ENCODE results near the gene CCDC85B. TPM values are rescaled to one million over a fixed set of nuclear protein-coding genes. Genes with fewer than 3 reads are reported as not detected.

The CCDC85B gene
- total and polyA plus RNA-seq, 5 donors = 50.8 to 80.3 (median 58.4) TPM

GRCh38 chr11:65851083-65851579 lies 39.3 kb upstream of the CCDC85B start:
- ATAC-seq (no peak), DNase-seq (peak in 1 of 3 donors; percentile 34)
- WGBS = 84% methylated on average over 14 of the region's 14 CpGs
- no peak overlapping the region for H3K27ac ChIP-seq (ENCODE audit: low read length)
- intact Hi-C loops (cut with DNase I) = no loop called here
- no peaks in the 10 kb centered on the region for H3K27me3 ChIP-seq (ENCODE audit: control insufficient read depth, insufficient read depth)
- H3K4me3 ChIP-seq (ENCODE audit: low read length) = no peak overlapping the region
- H3K4me1 ChIP-seq (ENCODE audit: control insufficient read depth, insufficient read depth, low read length) = no peaks in the 10 kb centered on the region
- no peaks in the 10 kb centered on the region for H3K9me3 ChIP-seq (ENCODE audit: control insufficient read depth, low read length)

DNA sequence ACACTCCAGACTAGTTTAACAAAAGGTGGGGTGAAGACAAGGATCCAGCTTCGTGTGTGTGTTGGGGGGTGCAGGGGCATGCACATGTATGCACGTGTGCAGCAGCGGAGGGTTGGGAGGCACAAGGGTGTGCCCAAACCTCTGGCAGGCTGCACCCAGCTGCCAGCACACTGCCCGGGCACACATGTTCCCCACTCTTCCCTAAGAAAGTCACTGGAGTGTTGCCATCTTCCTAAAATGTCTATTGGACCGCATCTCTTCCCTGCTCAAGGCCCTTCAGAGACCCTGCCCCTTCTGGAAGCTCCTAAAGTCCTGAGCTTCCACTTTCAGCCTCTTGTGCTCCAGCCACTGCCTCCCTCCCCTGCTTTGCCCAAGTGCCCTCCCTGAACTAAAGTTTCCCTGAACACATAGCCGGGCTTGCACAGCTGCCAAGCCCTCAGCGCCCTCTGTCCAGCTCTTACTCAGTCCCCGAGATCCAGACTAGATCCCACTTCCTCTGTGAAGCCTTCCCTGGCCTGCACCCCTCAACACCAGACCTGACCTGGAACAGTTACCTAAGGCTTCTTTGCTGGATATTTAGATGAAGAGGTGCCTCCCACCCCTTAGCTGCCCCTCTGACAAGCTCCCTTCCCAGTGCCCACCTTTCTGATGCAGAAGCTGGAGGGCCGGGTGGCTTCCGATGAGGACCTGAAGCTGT lies 38.5 kb upstream of the CCDC85B start:
- intact Hi-C loops (cut with DNase I) = no loop called here
- WGBS = 87% methylated on average over 10 of the region's 10 CpGs
- no peak overlapping the region for H3K4me3 ChIP-seq (ENCODE audit: low read length)

DNA sequence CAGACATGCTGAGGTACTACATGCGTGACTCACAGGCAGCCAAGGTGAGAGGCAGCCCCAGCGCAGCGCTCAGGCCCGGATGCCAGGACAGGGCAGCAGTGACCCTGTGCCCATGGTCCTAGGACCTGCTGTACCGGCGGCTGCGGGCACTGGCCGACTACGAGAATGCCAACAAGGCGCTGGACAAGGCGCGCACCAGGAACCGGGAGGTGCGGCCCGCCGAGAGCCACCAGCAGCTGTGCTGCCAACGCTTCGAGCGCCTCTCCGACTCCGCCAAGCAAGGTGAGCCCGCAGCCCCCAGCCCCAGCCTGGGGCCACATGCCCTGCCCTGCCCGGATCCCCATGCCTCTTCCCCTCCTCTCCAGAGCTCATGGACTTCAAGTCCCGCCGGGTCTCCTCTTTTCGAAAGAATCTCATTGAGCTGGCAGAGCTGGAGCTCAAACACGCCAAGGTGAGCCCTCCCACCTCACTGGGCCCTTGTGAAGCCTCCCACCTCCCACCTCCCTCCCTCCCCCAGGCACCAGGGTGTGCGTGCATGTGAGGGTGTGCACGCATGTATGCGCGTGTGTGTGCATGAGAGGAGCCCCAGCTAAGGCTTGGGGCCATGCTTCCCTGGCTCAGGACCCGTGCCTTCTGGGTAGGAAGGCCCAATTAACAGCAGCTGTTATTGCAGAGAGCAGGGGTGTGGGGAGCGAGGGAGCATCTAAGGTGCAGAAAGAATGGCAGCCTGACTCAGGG lies 37.8 kb upstream of the CCDC85B start:
- no peaks in the 10 kb centered on the region for H3K9me3 ChIP-seq (ENCODE audit: control insufficient read depth, low read length)
- WGBS = 94% methylated on average over 33 of the region's 33 CpGs
- H3K27ac ChIP-seq (ENCODE audit: low read length) = no peak overlapping the region
- DNase-seq (peak in 2 of 3 donors; percentile 53 to 63), ATAC-seq (no peak)
- H3K4me1 ChIP-seq (ENCODE audit: control insufficient read depth, insufficient read depth, low read length) = no peaks in the 10 kb centered on the region
- no peaks in the 10 kb centered on the region for H3K27me3 ChIP-seq (ENCODE audit: control insufficient read depth, insufficient read depth)
- H3K4me3 ChIP-seq (ENCODE audit: low read length) = no peak overlapping the region
- intact Hi-C loops (cut with DNase I) = no loop called here

More for the DNA sequence above, 38.5 kb upstream of the CCDC85B start:
- no peaks in the 10 kb centered on the region for H3K27me3 ChIP-seq (ENCODE audit: control insufficient read depth, insufficient read depth)
- no peaks in the 10 kb centered on the region for H3K9me3 ChIP-seq (ENCODE audit: control insufficient read depth, low read length)
- H3K27ac ChIP-seq (ENCODE audit: low read length) = no peak overlapping the region
- ATAC-seq = no peak
- peak in 2 of 3 donors; percentile 34 to 46 for DNase-seq
- H3K4me1 ChIP-seq (ENCODE audit: control insufficient read depth, insufficient read depth, low read length) = no peaks in the 10 kb centered on the region

DNA sequence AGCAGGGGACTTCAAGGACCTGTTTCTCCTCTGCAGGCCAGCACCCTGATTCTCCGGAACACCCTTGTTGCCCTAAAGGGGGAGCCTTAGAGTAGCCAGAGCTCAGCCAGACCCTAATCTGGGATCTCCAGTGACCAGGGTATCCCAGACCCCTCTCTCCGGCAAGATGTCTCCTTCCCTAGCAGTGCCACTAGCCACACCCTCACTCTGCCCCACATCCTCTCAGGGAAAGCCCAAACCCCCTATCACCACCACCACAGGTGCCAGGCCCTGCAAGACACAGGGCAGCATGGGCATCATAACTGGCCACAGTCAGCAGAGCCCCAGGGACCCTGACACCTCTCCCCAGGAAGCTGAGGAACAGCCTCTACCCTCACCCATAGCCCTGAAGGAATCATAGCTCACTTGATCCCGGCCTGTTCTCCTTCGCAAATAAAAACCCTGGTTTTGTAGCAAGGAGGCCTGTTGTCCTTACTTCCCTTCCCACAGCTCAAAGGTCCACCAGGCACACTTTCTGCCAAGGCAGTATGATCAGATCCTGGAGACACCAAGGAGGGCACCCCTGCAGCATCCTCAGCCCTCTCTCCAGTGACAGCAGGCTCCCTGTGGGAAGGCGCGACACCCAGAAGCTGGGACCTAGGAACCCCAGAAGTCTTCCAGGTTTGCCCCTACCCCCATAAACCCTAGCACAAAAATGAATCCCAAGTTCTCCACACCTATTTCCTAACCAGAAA lies 37.1 kb upstream of the CCDC85B start:
- intact Hi-C loops (cut with DNase I) = no loop called here
- peak; percentile 13 to 34 (median 32) for DNase-seq
- no peaks in the 10 kb centered on the region for H3K4me1 ChIP-seq (ENCODE audit: control insufficient read depth, insufficient read depth, low read length)

DNA sequence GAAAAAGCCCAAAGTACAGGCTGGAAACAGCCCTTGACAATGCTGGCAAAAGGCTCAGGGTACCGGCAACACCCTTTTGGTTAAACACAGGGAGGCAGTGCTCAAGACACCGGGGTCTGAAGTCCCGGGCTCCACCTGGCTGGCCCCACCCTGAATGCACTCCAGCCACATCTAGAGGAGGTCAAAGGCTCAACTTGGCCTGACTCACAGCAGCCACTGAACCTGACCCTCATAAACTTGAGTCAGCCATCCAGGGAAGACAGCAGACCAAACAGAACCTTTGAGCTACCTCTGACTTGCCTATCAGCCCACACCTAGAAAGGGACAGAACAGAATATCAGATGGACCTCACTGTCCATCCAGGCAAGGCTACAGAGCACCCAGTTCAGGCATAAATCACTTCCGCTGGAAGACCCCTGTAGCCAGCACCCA lies 36.3 kb upstream of the CCDC85B start:
- ATAC-seq = no peak
- H3K4me3 ChIP-seq (ENCODE audit: low read length) = no peak overlapping the region
- 94% methylated on average over 4 of the region's 4 CpGs for WGBS
- H3K4me1 ChIP-seq (ENCODE audit: control insufficient read depth, insufficient read depth, low read length) = no peaks in the 10 kb centered on the region
- no peaks in the 10 kb centered on the region for H3K27me3 ChIP-seq (ENCODE audit: control insufficient read depth, insufficient read depth)
- no peaks in the 10 kb centered on the region for H3K9me3 ChIP-seq (ENCODE audit: control insufficient read depth, low read length)
- H3K27ac ChIP-seq (ENCODE audit: low read length) = no peak overlapping the region
- peak in 1 of 3 donors; percentile 21 for DNase-seq
- intact Hi-C loops (cut with DNase I) = no loop called here

More for the DNA sequence above, 37.1 kb upstream of the CCDC85B start:
- Histone ChIP-seq H3K27ac (ENCODE audit: low read length) (no peak overlapping the region), H3K27me3 (ENCODE audit: control insufficient read depth, insufficient read depth) (no peaks in the 10 kb centered on the region), H3K9me3 (ENCODE audit: control insufficient read depth, low read length) (no peaks in the 10 kb centered on the region), H3K4me3 (ENCODE audit: low read length) (no peak overlapping the region)
- WGBS = 89% methylated on average over 6 of the region's 6 CpGs
- ATAC-seq = no peak

DNA sequence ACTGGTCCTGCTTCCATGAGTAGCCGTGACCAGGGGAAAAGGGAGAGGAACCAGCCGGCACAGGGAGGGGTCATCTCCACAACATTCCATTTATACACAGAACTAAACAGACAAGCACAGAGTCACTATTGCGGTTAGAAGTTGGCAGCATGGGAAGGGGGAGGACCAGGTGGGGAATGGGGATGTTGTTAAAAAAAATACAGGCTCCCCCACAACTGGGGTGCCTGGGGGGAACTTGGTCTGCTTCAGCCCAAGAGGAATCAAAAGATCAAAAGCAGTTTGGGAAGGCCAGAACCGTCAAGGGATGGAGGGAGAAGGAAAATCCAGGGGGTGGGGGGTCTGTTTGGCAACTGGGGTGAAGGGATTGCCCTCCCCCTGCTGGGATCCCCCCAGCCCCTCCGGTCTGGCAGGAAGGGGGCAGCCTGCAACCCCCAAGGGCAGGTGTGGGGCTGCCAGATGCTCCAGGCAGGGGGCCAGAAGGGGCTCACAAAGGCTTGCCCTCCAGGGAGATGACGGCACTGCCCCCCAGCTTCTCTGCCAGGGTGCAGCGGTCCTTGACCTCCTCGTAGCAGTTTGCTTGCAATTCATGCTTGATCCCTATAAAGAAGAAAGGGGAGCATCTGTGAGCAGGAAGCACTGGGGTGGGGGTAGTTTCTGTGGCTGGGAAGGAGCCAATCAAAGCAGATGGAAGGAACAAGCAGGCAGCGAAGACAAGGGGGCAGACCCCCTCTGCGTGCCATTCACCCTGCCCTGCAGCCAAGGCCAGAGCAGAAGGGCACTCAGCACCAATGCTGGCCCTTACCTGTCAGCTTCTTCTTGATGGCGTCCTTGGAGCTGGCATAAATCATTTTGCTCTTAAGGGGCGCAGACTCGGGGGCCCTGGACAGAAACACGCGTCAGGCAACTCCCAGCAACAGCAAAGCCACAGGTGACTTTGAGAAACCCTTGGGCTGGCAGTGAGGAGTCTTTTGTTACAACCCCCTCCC lies 35.3 kb upstream of the CCDC85B start:
- no peaks in the 10 kb centered on the region for H3K27me3 ChIP-seq (ENCODE audit: control insufficient read depth, insufficient read depth)
- H3K4me1 ChIP-seq (ENCODE audit: control insufficient read depth, insufficient read depth, low read length) = peaks cover 3% of the 10 kb centered on the region
- H3K9me3 ChIP-seq (ENCODE audit: control insufficient read depth, low read length) = no peaks in the 10 kb centered on the region
- no peak overlapping the region for H3K4me3 ChIP-seq (ENCODE audit: low read length)
- intact Hi-C loops (cut with DNase I) = no loop called here
- DNase-seq (peak; percentile 11 to 66 (median 46)), ATAC-seq (no peak)
- no peak overlapping the region for H3K27ac ChIP-seq (ENCODE audit: low read length)
- 71% methylated on average over 15 of the region's 15 CpGs for WGBS

DNA sequence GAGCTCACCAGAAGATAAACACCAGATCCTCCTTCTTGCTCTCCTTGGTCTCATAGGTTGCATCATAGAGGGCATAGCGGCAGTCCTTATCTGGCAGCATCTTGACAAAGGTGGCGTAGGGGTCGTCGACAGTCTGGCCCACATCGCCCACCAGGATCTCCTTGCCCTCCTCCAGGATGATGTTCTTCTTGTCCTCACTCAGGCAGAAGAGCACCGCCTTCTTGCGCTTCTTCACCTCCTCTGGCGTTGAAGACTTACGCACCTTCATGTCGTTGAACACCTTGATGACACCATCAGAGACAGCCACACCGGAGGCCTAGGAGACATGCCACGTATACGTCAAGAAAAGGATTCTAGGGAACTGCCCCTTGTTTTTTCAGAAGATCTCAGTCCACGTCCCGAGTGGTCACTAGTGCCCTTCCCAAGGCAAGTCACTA lies 34.5 kb upstream of the CCDC85B start:
- Histone ChIP-seq H3K27me3 (ENCODE audit: control insufficient read depth, insufficient read depth) (no peaks in the 10 kb centered on the region), H3K4me1 (ENCODE audit: control insufficient read depth, insufficient read depth, low read length) (peaks cover 3% of the 10 kb centered on the region), H3K9me3 (ENCODE audit: control insufficient read depth, low read length) (no peaks in the 10 kb centered on the region), H3K4me3 (ENCODE audit: low read length) (no peak overlapping the region), H3K27ac (ENCODE audit: low read length) (no peak overlapping the region)
- intact Hi-C loops (cut with DNase I) = no loop called here
- peak; percentile 15 to 48 (median 34) for DNase-seq
- WGBS = 82% methylated on average over 15 of the region's 15 CpGs
- no peak for ATAC-seq

- peak; percentile 46 to 50 for ATAC-seq
- DNase-seq = peak; percentile 88 to 94 (median 93)
- H3K4me1 ChIP-seq (ENCODE audit: control insufficient read depth, insufficient read depth, low read length) = peaks cover 5% of the 10 kb centered on the region
- intact Hi-C loops (cut with DNase I) = no loop called here
- WGBS = 1% methylated on average over 57 of the region's 57 CpGs
- peak overlapping the region; percentile 97 for H3K27ac ChIP-seq (ENCODE audit: low read length)
- peak overlapping the region; percentile 94 for H3K4me3 ChIP-seq (ENCODE audit: low read length)
- no peaks in the 10 kb centered on the region for H3K9me3 ChIP-seq (ENCODE audit: control insufficient read depth, low read length)
- H3K27me3 ChIP-seq (ENCODE audit: control insufficient read depth, insufficient read depth) = no peaks in the 10 kb centered on the region
Observed at GRCh38 chr11:65856689-65857499, 33.6 kb upstream of the CCDC85B start.

DNA sequence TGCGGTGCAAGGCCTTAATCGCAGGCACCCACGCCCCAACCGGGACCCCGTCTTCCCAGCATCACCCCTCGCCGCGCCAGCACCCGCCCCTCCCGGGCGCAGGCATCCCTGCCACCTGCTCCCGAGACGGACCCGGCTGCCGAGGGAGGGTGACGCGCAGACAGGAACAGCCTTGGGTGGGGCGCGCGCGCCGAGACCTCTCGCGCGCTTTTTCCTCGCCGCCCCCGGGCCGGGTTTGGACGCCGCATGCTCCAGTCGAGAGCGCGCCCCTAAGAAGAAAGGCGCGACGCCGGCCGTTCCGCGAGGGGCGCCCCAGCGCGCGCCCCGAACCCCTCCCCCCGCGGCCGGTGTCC lies 33.0 kb upstream of the CCDC85B start:
- peak overlapping the region; percentile 94 for H3K4me3 ChIP-seq (ENCODE audit: low read length)
- DNase-seq (peak in 2 of 3 donors; percentile 84 to 87), ATAC-seq (no peak)
- peak overlapping the region; percentile 97 for H3K27ac ChIP-seq (ENCODE audit: low read length)
- H3K27me3 ChIP-seq (ENCODE audit: control insufficient read depth, insufficient read depth) = no peaks in the 10 kb centered on the region
- H3K9me3 ChIP-seq (ENCODE audit: control insufficient read depth, low read length) = no peaks in the 10 kb centered on the region
- WGBS = under 1% methylated on average over 49 of the region's 49 CpGs
- H3K4me1 ChIP-seq (ENCODE audit: control insufficient read depth, insufficient read depth, low read length) = peaks cover 5% of the 10 kb centered on the region
- intact Hi-C loops (cut with DNase I) = no loop called here

Measured in right cardiac atrium (tissue), 5 donors.